WTC11 (cell line): ENCODE data around the gene GPR84. TPM values are rescaled to one million over a fixed set of nuclear protein-coding genes. Genes with fewer than 3 reads are reported as not detected.

ENCODE experiments used
- ATAC-seq: fragments of 200-7000 bp; cut with Tn5 transposase; 2 replicates; pipeline ENCODE4 v1.10.0; 2021; ENCODE audit warnings: mild to moderate bottlenecking, moderate library complexity
- CTCF ChIA-PET: fragments of 300-600 bp; sonication (Branson Sonifier 250); formaldehyde crosslinking; loops from one replicate; lab custom pipeline; 2021; ENCODE audit warnings: antibody characterized with exemption; lab: Charles Lee
- POLR2A ChIA-PET: fragments of 350-600 bp; sonication (Branson Sonifier 250); formaldehyde crosslinking; loops from one replicate; lab custom pipeline; 2021; ENCODE audit warnings: antibody characterized with exemption; lab: Charles Lee
- DNase-seq: peaks from one replicate; pipeline ENCODE4 v3.0.0; 2021; ENCODE audit warnings: low spot score
- H3K27ac Mint-ChIP-seq: 2 replicates; pipeline ENCODE4 v1.8.0; 2021; ENCODE audit warnings: mixed read lengths
- H3K27me3 Mint-ChIP-seq: 2 replicates; pipeline ENCODE4 v1.8.0; 2021; ENCODE audit warnings: low read depth, mild to moderate bottlenecking, moderate library complexity, mixed read lengths
- H3K36me3 Mint-ChIP-seq: 2 replicates; pipeline ENCODE4 v1.8.0; 2021; ENCODE audit warnings: mixed read lengths
- H3K4me1 Mint-ChIP-seq: 2 replicates; pipeline ENCODE4 v1.8.0; 2022; ENCODE audit warnings: mixed read lengths
- H3K4me3 Mint-ChIP-seq: 2 replicates; pipeline ENCODE4 v1.8.0; 2021; ENCODE audit warnings: mild to moderate bottlenecking, moderate library complexity, mixed read lengths
- H3K9me3 Mint-ChIP-seq: 2 replicates; pipeline ENCODE4 v1.8.0; 2021; ENCODE audit warnings: mixed read lengths
- ESRRA ChIP-seq: sonication (generic); formaldehyde crosslinking; IDR thresholded peaks from 2 replicates; pipeline ENCODE4 v1.8.1; 2022; ENCODE audit warnings: mild to moderate bottlenecking, missing genetic modification reagents, borderline replicate concordance
- HMGA2 ChIP-seq: fragments of 250-450 bp; sonication (Bioruptor Pico); IDR thresholded peaks from 2 replicates; pipeline ENCODE4 v1.4.0; 2021; ENCODE audit warnings: mild to moderate bottlenecking, moderate library complexity
- MYBL2 ChIP-seq: sonication (generic); formaldehyde crosslinking; IDR thresholded peaks from 2 replicates; pipeline ENCODE4 v1.8.1; 2023; ENCODE audit warnings: mild to moderate bottlenecking, moderate library complexity, missing genetic modification reagents
- NR1H2 ChIP-seq: sonication (generic); formaldehyde crosslinking; IDR thresholded peaks from 2 replicates; pipeline ENCODE4 v1.9.0; 2021; ENCODE audit warnings: mild to moderate bottlenecking, moderate library complexity, missing genetic modification reagents
- TCF7 ChIP-seq: sonication (generic); formaldehyde crosslinking; IDR thresholded peaks from 2 replicates; pipeline ENCODE4 v1.8.0; 2022; ENCODE audit warnings: mild to moderate bottlenecking, low read depth, missing genetic modification reagents, moderate library complexity
- ZNF138 ChIP-seq: sonication (generic); formaldehyde crosslinking; conservative IDR thresholded peaks from 2 replicates; pipeline ENCODE4 v1.8.1; 2022; ENCODE audit warnings: mild to moderate bottlenecking, moderate library complexity, missing genetic modification reagents
- ZNF232 ChIP-seq: sonication (generic); formaldehyde crosslinking; IDR thresholded peaks from 2 replicates; pipeline ENCODE4 v1.8.0; 2022; ENCODE audit warnings: mild to moderate bottlenecking, missing genetic modification reagents
- ZNF317 ChIP-seq: sonication (generic); formaldehyde crosslinking; IDR thresholded peaks from 2 replicates; pipeline ENCODE4 v1.8.1; 2023; ENCODE audit warnings: low read depth, mild to moderate bottlenecking, moderate library complexity, missing genetic modification reagents, borderline replicate concordance
- total RNA-seq: library from RNA; stranded (reverse); gene quantifications from 3 replicates; pipeline ENCODE4 v1.2.3, GENCODE V29; 2021
- TF ChIP-seq, protein P1 (sequence below): sonication (generic); formaldehyde crosslinking; conservative IDR thresholded peaks from 2 replicates; pipeline ENCODE4 v1.8.1; 2023; ENCODE audit warnings: mild to moderate bottlenecking, low read depth, missing genetic modification reagents, moderate library complexity
- TF ChIP-seq, protein P2 (sequence below): sonication (generic); formaldehyde crosslinking; conservative IDR thresholded peaks from 2 replicates; pipeline ENCODE4 v1.8.1; 2022; ENCODE audit warnings: mild to moderate bottlenecking, missing genetic modification reagents
- TF ChIP-seq, protein P3 (sequence below): sonication (generic); formaldehyde crosslinking; IDR thresholded peaks from 2 replicates; pipeline ENCODE4 v1.8.1; 2023; ENCODE audit warnings: mild to moderate bottlenecking, missing genetic modification reagents
- TF ChIP-seq, protein P4 (sequence below): sonication (generic); formaldehyde crosslinking; IDR thresholded peaks from 2 replicates; pipeline ENCODE4 v1.8.0; 2023; ENCODE audit warnings: mild to moderate bottlenecking, missing genetic modification reagents
- TF ChIP-seq, protein P5 (sequence below): sonication (generic); formaldehyde crosslinking; IDR thresholded peaks from 2 replicates; pipeline ENCODE4 v1.8.0; 2022; ENCODE audit warnings: mild to moderate bottlenecking, missing genetic modification reagents
- TF ChIP-seq, protein P6 (sequence below): fragments of 250-450 bp; sonication (Bioruptor Pico); IDR thresholded peaks from 2 replicates; pipeline ENCODE4 v1.9.0; 2021; ENCODE audit warnings: mild to moderate bottlenecking, borderline replicate concordance
- TF ChIP-seq, protein P7 (sequence below): sonication (generic); formaldehyde crosslinking; IDR thresholded peaks from 2 replicates; pipeline ENCODE4 v1.8.1; 2023; ENCODE audit warnings: mild to moderate bottlenecking, moderate library complexity, missing genetic modification reagents

The GPR84 gene
- total RNA-seq, 1 experiment from 2014 or later, result 0.13 TPM

DNA sequence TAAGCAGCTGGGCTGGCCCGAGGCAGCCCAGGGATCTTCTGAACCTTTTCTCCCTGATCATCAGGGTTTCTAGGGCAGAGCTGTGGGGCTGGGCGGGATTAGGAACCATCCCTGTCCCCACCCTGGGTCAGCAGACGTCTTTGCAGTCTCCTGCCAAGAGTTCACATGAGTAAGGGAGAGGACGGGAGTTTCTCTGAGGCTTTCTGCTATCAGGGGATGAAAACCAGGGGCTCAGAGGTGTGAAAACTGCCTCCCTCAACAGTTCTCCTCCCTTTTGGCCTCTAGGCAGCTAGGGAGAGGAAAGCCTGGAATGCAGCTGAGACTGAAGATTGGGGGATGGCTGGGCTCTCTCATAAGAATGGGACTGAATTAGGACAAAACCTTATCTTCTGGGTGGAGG is 12.3 kb upstream of the GPR84 start:
- no peak for DNase-seq
- CTCF ChIA-PET, result interaction anchor here (0.9 kb wide), 1 partner anchor 23 kb away, joined by 3 read pairs; no protein-coding TSS in a partner anchor
- TF ChIP-seq MYBL2 (no peak), TCF7 (CRISPR knock-in tag) (no peak), ZNF232 (no peak), ESRRA (no peak)
- TF ChIP-seq, protein P1, sequence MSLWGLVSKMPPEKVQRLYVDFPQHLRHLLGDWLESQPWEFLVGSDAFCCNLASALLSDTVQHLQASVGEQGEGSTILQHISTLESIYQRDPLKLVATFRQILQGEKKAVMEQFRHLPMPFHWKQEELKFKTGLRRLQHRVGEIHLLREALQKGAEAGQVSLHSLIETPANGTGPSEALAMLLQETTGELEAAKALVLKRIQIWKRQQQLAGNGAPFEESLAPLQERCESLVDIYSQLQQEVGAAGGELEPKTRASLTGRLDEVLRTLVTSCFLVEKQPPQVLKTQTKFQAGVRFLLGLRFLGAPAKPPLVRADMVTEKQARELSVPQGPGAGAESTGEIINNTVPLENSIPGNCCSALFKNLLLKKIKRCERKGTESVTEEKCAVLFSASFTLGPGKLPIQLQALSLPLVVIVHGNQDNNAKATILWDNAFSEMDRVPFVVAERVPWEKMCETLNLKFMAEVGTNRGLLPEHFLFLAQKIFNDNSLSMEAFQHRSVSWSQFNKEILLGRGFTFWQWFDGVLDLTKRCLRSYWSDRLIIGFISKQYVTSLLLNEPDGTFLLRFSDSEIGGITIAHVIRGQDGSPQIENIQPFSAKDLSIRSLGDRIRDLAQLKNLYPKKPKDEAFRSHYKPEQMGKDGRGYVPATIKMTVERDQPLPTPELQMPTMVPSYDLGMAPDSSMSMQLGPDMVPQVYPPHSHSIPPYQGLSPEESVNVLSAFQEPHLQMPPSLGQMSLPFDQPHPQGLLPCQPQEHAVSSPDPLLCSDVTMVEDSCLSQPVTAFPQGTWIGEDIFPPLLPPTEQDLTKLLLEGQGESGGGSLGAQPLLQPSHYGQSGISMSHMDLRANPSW (CRISPR knock-in tag), result no peak
- TF ChIP-seq, protein P2, sequence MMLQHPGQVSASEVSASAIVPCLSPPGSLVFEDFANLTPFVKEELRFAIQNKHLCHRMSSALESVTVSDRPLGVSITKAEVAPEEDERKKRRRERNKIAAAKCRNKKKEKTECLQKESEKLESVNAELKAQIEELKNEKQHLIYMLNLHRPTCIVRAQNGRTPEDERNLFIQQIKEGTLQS, result no peak
- Mint-ChIP-seq H3K9me3 (no peaks in the 10 kb centered on the region), H3K27ac (no peak overlapping the region), H3K27me3 (peaks cover 10% of the 10 kb centered on the region), H3K4me1 (peaks cover 16% of the 10 kb centered on the region), H3K4me3 (no peak overlapping the region), H3K36me3 (peaks cover 18% of the 10 kb centered on the region)
- POLR2A ChIA-PET, result no interaction called here
- ATAC-seq, result no peak

DNA sequence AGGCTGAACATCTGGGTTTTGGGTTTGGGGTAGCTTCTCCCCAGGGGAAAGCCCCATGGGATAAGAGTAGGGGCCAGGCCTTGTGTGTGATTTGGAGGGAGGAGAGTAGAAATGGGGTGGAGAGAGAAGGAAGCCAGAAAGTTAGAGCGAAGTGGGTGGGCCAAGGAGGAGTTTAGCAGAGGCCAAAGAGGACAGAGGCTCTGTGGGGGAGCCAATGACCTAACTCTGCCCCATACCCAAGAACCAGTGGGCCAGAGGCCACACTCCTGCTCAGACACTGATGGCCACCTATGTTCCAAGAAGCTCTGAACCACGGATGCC is 10.9 kb upstream of the GPR84 start:
- H3K36me3 Mint-ChIP-seq, result peaks cover 22% of the 10 kb centered on the region
- H3K9me3 Mint-ChIP-seq, result no peaks in the 10 kb centered on the region
- TF ChIP-seq, protein P3, sequence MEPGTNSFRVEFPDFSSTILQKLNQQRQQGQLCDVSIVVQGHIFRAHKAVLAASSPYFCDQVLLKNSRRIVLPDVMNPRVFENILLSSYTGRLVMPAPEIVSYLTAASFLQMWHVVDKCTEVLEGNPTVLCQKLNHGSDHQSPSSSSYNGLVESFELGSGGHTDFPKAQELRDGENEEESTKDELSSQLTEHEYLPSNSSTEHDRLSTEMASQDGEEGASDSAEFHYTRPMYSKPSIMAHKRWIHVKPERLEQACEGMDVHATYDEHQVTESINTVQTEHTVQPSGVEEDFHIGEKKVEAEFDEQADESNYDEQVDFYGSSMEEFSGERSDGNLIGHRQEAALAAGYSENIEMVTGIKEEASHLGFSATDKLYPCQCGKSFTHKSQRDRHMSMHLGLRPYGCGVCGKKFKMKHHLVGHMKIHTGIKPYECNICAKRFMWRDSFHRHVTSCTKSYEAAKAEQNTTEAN (CRISPR knock-in tag), result no peak
- TF ChIP-seq NR1H2 (CRISPR knock-in tag) (no peak), HMGA2 (CRISPR knock-in tag) (no peak)
- TF ChIP-seq, protein P4, sequence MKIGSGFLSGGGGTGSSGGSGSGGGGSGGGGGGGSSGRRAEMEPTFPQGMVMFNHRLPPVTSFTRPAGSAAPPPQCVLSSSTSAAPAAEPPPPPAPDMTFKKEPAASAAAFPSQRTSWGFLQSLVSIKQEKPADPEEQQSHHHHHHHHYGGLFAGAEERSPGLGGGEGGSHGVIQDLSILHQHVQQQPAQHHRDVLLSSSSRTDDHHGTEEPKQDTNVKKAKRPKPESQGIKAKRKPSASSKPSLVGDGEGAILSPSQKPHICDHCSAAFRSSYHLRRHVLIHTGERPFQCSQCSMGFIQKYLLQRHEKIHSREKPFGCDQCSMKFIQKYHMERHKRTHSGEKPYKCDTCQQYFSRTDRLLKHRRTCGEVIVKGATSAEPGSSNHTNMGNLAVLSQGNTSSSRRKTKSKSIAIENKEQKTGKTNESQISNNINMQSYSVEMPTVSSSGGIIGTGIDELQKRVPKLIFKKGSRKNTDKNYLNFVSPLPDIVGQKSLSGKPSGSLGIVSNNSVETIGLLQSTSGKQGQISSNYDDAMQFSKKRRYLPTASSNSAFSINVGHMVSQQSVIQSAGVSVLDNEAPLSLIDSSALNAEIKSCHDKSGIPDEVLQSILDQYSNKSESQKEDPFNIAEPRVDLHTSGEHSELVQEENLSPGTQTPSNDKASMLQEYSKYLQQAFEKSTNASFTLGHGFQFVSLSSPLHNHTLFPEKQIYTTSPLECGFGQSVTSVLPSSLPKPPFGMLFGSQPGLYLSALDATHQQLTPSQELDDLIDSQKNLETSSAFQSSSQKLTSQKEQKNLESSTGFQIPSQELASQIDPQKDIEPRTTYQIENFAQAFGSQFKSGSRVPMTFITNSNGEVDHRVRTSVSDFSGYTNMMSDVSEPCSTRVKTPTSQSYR (CRISPR knock-in tag), result no peak
- TF ChIP-seq, protein P5, sequence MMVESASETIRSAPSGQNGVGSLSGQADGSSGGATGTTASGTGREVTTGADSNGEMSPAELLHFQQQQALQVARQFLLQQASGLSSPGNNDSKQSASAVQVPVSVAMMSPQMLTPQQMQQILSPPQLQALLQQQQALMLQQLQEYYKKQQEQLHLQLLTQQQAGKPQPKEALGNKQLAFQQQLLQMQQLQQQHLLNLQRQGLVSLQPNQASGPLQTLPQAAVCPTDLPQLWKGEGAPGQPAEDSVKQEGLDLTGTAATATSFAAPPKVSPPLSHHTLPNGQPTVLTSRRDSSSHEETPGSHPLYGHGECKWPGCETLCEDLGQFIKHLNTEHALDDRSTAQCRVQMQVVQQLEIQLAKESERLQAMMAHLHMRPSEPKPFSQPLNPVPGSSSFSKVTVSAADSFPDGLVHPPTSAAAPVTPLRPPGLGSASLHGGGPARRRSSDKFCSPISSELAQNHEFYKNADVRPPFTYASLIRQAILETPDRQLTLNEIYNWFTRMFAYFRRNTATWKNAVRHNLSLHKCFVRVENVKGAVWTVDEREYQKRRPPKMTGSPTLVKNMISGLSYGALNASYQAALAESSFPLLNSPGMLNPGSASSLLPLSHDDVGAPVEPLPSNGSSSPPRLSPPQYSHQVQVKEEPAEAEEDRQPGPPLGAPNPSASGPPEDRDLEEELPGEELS, result no peak
- no peak overlapping the region for H3K4me3 Mint-ChIP-seq
- ChIA-PET CTCF (interaction anchor here (1.5 kb wide), 1 partner anchor 16 kb away, joined by 5 read pairs; no protein-coding TSS in a partner anchor), POLR2A (no interaction called here)
- peaks cover 20% of the 10 kb centered on the region for H3K4me1 Mint-ChIP-seq
- H3K27me3 Mint-ChIP-seq, result peaks cover 14% of the 10 kb centered on the region
- DNase-seq, result no peak
- no peak for ATAC-seq
- H3K27ac Mint-ChIP-seq, result no peak overlapping the region

DNA sequence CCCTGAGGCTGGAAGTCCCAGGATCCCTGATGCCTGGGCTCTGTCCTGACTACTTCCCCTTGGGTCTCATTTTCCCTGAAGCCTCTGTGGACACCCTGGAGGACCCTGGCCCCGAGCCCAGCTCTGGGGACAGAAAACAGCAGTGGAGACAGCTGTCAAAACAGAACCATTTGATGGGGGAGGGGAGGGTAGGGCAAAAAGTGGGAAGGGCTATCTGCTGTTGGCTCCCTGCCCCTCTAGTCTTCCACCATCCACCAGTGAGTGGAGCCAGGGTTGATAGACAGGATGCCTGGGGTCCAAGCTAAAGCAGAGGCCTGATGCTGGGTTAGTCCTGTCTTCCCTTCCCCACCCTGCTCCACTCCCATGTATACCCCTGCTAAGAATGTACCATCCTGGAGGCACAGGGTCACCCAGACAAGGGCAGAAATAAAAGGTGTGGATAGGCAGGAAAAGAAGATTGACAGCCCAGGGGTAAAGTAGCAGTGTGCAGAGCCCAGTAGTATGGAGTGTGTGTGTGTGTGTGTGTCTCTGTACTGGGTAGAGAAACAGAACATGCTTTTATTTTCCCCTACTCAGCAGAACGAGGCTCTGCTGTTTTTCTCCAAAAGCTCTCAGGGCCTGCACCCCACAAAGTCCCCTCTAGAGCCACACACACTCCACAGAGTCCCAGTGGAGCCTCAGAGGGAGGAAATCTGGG is 10.4 kb upstream of the GPR84 start:
- no peak for DNase-seq
- CTCF ChIA-PET, result interaction anchor here (1.5 kb wide), 1 partner anchor 16 kb away, joined by 5 read pairs; no protein-coding TSS in a partner anchor
- Mint-ChIP-seq H3K36me3 (peaks cover 22% of the 10 kb centered on the region), H3K27ac (no peak overlapping the region), H3K4me3 (no peak overlapping the region), H3K4me1 (peaks cover 18% of the 10 kb centered on the region), H3K27me3 (peaks cover 14% of the 10 kb centered on the region), H3K9me3 (no peaks in the 10 kb centered on the region)
- POLR2A ChIA-PET, result no interaction called here
- no peak for ATAC-seq
- TF ChIP-seq NR1H2 (CRISPR knock-in tag), result no peak
- TF ChIP-seq ZNF138 (CRISPR knock-in tag), result no peak
- no peak for TF ChIP-seq ZNF232
- TF ChIP-seq, protein P6, sequence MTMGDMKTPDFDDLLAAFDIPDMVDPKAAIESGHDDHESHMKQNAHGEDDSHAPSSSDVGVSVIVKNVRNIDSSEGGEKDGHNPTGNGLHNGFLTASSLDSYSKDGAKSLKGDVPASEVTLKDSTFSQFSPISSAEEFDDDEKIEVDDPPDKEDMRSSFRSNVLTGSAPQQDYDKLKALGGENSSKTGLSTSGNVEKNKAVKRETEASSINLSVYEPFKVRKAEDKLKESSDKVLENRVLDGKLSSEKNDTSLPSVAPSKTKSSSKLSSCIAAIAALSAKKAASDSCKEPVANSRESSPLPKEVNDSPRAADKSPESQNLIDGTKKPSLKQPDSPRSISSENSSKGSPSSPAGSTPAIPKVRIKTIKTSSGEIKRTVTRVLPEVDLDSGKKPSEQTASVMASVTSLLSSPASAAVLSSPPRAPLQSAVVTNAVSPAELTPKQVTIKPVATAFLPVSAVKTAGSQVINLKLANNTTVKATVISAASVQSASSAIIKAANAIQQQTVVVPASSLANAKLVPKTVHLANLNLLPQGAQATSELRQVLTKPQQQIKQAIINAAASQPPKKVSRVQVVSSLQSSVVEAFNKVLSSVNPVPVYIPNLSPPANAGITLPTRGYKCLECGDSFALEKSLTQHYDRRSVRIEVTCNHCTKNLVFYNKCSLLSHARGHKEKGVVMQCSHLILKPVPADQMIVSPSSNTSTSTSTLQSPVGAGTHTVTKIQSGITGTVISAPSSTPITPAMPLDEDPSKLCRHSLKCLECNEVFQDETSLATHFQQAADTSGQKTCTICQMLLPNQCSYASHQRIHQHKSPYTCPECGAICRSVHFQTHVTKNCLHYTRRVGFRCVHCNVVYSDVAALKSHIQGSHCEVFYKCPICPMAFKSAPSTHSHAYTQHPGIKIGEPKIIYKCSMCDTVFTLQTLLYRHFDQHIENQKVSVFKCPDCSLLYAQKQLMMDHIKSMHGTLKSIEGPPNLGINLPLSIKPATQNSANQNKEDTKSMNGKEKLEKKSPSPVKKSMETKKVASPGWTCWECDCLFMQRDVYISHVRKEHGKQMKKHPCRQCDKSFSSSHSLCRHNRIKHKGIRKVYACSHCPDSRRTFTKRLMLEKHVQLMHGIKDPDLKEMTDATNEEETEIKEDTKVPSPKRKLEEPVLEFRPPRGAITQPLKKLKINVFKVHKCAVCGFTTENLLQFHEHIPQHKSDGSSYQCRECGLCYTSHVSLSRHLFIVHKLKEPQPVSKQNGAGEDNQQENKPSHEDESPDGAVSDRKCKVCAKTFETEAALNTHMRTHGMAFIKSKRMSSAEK, result no peak
- TF ChIP-seq ZNF317, result no peak
- TF ChIP-seq, protein P7, sequence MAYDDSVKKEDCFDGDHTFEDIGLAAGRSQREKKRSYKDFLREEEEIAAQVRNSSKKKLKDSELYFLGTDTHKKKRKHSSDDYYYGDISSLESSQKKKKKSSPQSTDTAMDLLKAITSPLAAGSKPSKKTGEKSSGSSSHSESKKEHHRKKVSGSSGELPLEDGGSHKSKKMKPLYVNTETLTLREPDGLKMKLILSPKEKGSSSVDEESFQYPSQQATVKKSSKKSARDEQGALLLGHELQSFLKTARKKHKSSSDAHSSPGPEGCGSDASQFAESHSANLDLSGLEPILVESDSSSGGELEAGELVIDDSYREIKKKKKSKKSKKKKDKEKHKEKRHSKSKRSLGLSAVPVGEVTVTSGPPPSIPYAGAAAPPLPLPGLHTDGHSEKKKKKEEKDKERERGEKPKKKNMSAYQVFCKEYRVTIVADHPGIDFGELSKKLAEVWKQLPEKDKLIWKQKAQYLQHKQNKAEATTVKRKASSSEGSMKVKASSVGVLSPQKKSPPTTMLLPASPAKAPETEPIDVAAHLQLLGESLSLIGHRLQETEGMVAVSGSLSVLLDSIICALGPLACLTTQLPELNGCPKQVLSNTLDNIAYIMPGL, result no peak
